Tibial nerve (tissue), 4 donors: ENCODE results near the gene TRIP13. TPM values are rescaled to one million over a fixed set of nuclear protein-coding genes. Genes with fewer than 3 reads are reported as not detected.

Experiments
- DNase-seq, 2 donors: peaks; one replicate each; pipeline ENCODE4 v3.0.0-alpha.2; 2019; ENCODE audit warnings: low spot score in 2 of 2
- H3K27ac ChIP-seq, 4 donors: fragments of 200-600 bp; sonication (generic) in 3 of 4; one replicate each; pipeline ENCODE4 v1.5.1; 2017 to 2019; ENCODE audit warnings: mild to moderate bottlenecking in 1 of 4
- H3K27me3 ChIP-seq, 2 donors: fragments of 200-600 bp; sonication (generic) in 1 of 2; one replicate each; pipeline versions ENCODE4 v1.5.1 to v1.6.0; 2017 to 2019
- H3K36me3 ChIP-seq, 3 donors: fragments of 200-600 bp; sonication (generic); one replicate each; pipeline ENCODE4 v1.5.1; 2018 to 2019
- H3K4me1 ChIP-seq, 4 donors: fragments of 200-600 bp; sonication (generic) in 3 of 4; one replicate each; pipeline ENCODE4 v1.5.1; 2017 to 2019
- H3K4me3 ChIP-seq, 4 donors: fragments of 200-600 bp; sonication (generic) in 3 of 4; one replicate each; pipeline ENCODE4 v1.5.1; 2017 to 2019; ENCODE audit warnings: mild to moderate bottlenecking in 1 of 4, moderate library complexity in 1 of 4
- H3K9me3 ChIP-seq, 4 donors: fragments of 200-600 bp; sonication (generic) in 3 of 4; one replicate each; pipeline ENCODE4 v1.5.1; 2017 to 2019
- EP300 ChIP-seq, 2 donors: sonication (generic); formaldehyde crosslinking; IDR thresholded peaks; one replicate each; pipeline ENCODE4 v1.6.1; 2017; ENCODE audit warnings: antibody characterized with exemption in 2 of 2, mild to moderate bottlenecking in 1 of 2
- POLR2A ChIP-seq, 2 donors: fragments of 450-650 bp; IDR thresholded peaks; one replicate each; pipeline ENCODE4 v1.6.1; 2017; ENCODE audit warnings: antibody characterized with exemption in 2 of 2, mild to moderate bottlenecking in 2 of 2, moderate library complexity in 2 of 2
- WGBS, 2 donors: methylation state at CpG; one replicate each; pipeline ENCODE4 v1.1.5; 2018; 5-methylcytosine and 5-hydroxymethylcytosine counted together
- total RNA-seq, 4 donors: library from RNA; depleted of rRNA; stranded (reverse); fragments of >200 nt; gene quantifications; one replicate each; pipeline ENCODE4 v1.1.0, GENCODE V29; 2016
- TF ChIP-seq, protein P1 (sequence below), 5 experiments: fragments of 200-600 bp in 3 of 5; fragments of 450-650 bp in 2 of 5; sonication (generic) in 3 of 5; IDR thresholded peaks; one replicate each; pipeline ENCODE4 v1.5.1; 2016 to 2019; ENCODE audit warnings: antibody characterized with exemption in 5 of 5, mild to moderate bottlenecking in 3 of 5, moderate library complexity in 2 of 5

TRIP13 gene
- total RNA-seq, 4 donors from 2014 or later: 0.30 to 1.3 (median 0.52) TPM

DNA sequence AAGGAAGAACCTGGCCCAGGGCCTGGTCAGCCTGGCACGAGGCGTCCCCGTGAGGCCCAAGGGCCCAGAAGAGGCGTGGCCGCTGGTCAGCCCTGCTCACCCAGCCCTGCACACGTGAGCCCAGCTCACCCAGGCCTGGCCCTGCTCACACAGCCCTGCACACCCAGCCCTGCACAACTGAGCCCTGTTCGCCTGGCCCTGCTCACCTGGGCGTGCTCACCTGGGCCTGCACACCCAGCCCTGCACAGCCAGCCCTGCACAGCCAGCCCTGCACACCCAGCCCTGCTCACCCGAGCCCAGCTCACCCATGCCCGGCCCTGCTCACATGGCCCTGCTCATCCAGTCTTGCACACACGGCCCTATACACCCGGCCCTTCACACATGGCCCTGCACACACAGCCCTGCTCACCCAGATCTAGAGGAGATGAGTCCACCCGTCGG lies 44.0 kb upstream of the TRIP13 start:
- no peaks in the 10 kb centered on the region for H3K36me3 ChIP-seq

GRCh38 chr5:849651-850301 lies 42.9 kb upstream of the TRIP13 start:
- Histone ChIP-seq H3K4me1 (peaks cover 0 to 6% (median 0%) of the 10 kb centered on the region in 4 donors), H3K4me3 (peak overlapping the region in 1 of 4 donors; percentile 22), H3K36me3 (no peaks in the 10 kb centered on the region), H3K27me3 (peaks cover 0 to 46% of the 10 kb centered on the region in 2 donors), H3K9me3 (no peaks in the 10 kb centered on the region), H3K27ac (no peak overlapping the region)
- WGBS, 2 donors: 62% methylated on average over 11 to 20 of the region's 20 CpGs
- TF ChIP-seq POLR2A (IDR thresholded peaks at IDR 0.05) (no peak), EP300 (IDR thresholded peaks at IDR 0.05) (no peak)
- TF ChIP-seq, protein P1, sequence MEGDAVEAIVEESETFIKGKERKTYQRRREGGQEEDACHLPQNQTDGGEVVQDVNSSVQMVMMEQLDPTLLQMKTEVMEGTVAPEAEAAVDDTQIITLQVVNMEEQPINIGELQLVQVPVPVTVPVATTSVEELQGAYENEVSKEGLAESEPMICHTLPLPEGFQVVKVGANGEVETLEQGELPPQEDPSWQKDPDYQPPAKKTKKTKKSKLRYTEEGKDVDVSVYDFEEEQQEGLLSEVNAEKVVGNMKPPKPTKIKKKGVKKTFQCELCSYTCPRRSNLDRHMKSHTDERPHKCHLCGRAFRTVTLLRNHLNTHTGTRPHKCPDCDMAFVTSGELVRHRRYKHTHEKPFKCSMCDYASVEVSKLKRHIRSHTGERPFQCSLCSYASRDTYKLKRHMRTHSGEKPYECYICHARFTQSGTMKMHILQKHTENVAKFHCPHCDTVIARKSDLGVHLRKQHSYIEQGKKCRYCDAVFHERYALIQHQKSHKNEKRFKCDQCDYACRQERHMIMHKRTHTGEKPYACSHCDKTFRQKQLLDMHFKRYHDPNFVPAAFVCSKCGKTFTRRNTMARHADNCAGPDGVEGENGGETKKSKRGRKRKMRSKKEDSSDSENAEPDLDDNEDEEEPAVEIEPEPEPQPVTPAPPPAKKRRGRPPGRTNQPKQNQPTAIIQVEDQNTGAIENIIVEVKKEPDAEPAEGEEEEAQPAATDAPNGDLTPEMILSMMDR (IDR thresholded peaks at IDR 0.05): no peak
- DNase-seq: no peak

More for the DNA sequence above, 44.0 kb upstream of the TRIP13 start:
- no peak overlapping the region for H3K27ac ChIP-seq
- peaks cover 0 to 6% (median 0%) of the 10 kb centered on the region in 4 donors for H3K4me1 ChIP-seq
- no peaks in the 10 kb centered on the region for H3K9me3 ChIP-seq
- WGBS, 2 donors: 89 to 92% methylated on average over 3 to 11 of the region's 14 CpGs
- TF ChIP-seq, protein P1 (IDR thresholded peaks at IDR 0.05): no peak
- TF ChIP-seq EP300 (IDR thresholded peaks at IDR 0.05) (no peak), POLR2A (IDR thresholded peaks at IDR 0.05) (no peak)
- H3K27me3 ChIP-seq: peaks cover 0 to 39% of the 10 kb centered on the region in 2 donors
- DNase-seq: no peak
- no peak overlapping the region for H3K4me3 ChIP-seq

DNA sequence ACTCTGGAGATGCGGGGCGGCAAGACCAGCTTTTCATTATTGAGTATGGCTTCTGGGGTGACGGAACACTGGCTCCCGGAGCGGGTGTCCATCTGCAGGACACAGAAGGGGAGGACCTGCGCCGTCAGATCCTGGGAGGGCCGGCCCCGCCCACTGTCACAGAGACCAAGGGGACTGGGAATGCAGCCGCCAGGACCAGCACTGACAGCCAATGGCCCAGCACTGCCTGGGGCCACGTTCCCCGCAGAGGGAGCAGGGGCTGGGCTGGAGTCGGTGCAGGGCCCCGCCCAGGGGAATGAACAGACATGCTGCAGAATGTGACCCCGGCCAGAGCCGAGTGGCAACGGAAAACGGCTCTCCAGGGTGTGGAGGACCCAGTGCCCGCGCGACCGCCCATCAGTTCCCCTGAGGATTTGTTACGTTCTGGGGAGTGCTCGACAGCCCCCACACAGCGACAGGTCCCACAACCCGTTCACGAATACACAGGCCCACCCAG lies 42.1 kb upstream of the TRIP13 start, which contains the start of gene ZDHHC11:
TSS of gene ZDHHC11 (minus strand) at position 476 of the 496 bp plus-strand sequence. CDS start at position 92, 384 bp downstream.
- Histone ChIP-seq H3K36me3 (no peaks in the 10 kb centered on the region), H3K4me3 (peak within 1 kb of the TSS in 1 of 4 donors; percentile 22), H3K27ac (no peak within 1 kb of the TSS), H3K9me3 (no peaks in the 10 kb centered on the region), H3K4me1 (peaks cover 0 to 6% (median 0%) of the 10 kb centered on the region in 4 donors), H3K27me3 (peaks cover 0 to 46% of the 10 kb centered on the region in 2 donors)
- 51 to 64% methylated on average over 18 to 22 of the region's 27 CpGs for WGBS, 2 donors
- no peak for DNase-seq
- TF ChIP-seq EP300 (IDR thresholded peaks at IDR 0.05): no peak
- TF ChIP-seq POLR2A (IDR thresholded peaks at IDR 0.05): no peak
- TF ChIP-seq, protein P1 (IDR thresholded peaks at IDR 0.05): no peak

DNA sequence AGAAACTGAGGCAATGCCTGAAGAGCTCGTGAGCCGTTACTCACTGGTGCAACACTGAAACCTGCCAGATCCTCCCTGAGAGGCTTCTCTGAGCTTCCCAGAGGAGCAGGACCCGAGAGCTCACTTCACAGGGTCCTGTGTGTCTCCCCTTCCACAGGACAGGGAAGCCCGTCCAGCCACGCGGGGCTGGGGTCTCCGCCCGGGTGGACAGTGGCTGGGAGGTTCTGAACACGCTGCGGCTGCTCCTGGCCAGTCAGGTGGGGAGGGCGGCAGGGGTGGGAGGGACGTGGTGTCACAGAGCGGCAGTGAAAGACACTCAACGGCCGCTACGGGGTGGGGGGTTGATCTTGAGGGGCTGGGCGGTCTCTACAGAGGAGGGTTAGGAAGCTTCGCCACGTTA lies 41.6 kb upstream of the TRIP13 start:
- no peaks in the 10 kb centered on the region for H3K9me3 ChIP-seq
- no peaks in the 10 kb centered on the region for H3K36me3 ChIP-seq
- no peak overlapping the region for H3K27ac ChIP-seq
- peaks cover 0 to 46% of the 10 kb centered on the region in 2 donors for H3K27me3 ChIP-seq
- TF ChIP-seq, protein P1 (IDR thresholded peaks at IDR 0.05): no peak
- TF ChIP-seq POLR2A (IDR thresholded peaks at IDR 0.05) (no peak), EP300 (IDR thresholded peaks at IDR 0.05) (no peak)
- peaks cover 0 to 6% (median 0%) of the 10 kb centered on the region in 4 donors for H3K4me1 ChIP-seq
- DNase-seq: no peak
- H3K4me3 ChIP-seq: no peak overlapping the region
- 54 to 56% methylated on average over 18 to 19 of the region's 19 CpGs for WGBS, 2 donors

DNA sequence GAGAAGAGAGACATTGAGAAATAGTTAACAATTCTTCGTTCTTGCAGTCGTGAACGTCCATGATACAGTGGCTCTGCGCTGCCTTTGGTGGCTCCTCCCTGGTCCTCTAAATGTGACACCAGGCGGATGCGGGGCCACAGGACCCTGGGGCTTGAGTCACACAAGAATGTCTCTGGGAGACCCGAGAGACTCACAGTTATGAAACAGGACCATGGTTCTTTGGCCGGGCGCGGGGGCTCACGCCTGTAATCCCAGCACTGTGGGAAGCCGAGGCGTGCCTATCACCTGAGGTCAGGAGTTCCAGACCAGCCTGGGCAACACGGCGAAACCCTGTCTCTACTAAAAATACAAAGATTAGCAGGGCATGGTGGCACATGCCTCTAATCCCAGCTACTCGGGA lies 41.1 kb upstream of the TRIP13 start:
- WGBS, 2 donors: 68 to 81% methylated on average over 16 of the region's 16 CpGs
- H3K27me3 ChIP-seq: peaks cover 0 to 46% of the 10 kb centered on the region in 2 donors
- no peaks in the 10 kb centered on the region for H3K9me3 ChIP-seq
- no peak overlapping the region for H3K27ac ChIP-seq
- H3K4me3 ChIP-seq: no peak overlapping the region
- TF ChIP-seq EP300 (IDR thresholded peaks at IDR 0.05): no peak
- TF ChIP-seq POLR2A (IDR thresholded peaks at IDR 0.05): no peak
- H3K36me3 ChIP-seq: no peaks in the 10 kb centered on the region
- DNase-seq: no peak
- peaks cover 0 to 6% (median 0%) of the 10 kb centered on the region in 4 donors for H3K4me1 ChIP-seq
